HUDEP-2 (cell line): ENCODE measurements around the gene SEC63.

Experiments
- DNase-seq, 76 experiments: peaks; one replicate each; lab custom pipeline; 2025; ENCODE audit not compliant: unreplicated experiment in 76 of 76; lab: John Stamatoyannopoulos, UW

Gene SEC63

GRCh38 chr6:107822176-107823046 lies 135.6 kb downstream of the SEC63 start:
- no peak for DNase-seq

- no peak for DNase-seq
Measured at GRCh38 chr6:107821591-107821990, 136.4 kb downstream of the SEC63 start.

GRCh38 chr6:107820338-107821261 lies 137.4 kb downstream of the SEC63 start:
- no peak for DNase-seq

- no peak for DNase-seq
Measured at GRCh38 chr6:107819964-107820337, 138.1 kb downstream of the SEC63 start.

GRCh38 chr6:107819217-107819616 lies 138.8 kb downstream of the SEC63 start:
- DNase-seq: no peak

GRCh38 chr6:107818272-107818671 lies 139.7 kb downstream of the SEC63 start:
- DNase-seq: no peak

GRCh38 chr6:107817784-107818183 lies 140.2 kb downstream of the SEC63 start:
- no peak for DNase-seq
